ENCODE measurements around the gene C22orf39.

C22orf39 gene

DNA sequence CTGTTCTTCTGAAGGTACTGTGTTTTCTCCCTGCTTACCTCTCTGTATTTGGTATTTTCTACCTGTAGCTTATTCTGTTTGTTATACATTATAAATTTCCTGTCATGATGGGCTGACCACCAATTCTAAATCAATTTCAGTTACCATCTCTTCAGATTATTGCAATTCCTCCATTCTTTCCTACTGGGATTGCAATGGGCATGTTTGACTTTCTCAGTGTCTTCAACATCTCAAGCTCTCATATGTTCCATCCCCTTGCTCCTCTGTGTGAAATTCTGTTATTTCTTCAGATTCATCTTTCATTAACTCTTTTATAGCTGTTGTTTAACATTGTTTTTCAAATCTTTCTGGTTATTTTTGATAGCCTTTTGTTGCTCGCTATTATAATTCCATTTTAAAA lies 15.5 kb upstream of the C22orf39 start:
- H3K4me3 ChIP-seq (ENCODE audit: low read depth, low read length), result no peak overlapping the region
- no peak overlapping the region for H3K27ac ChIP-seq
- H3K27me3 ChIP-seq (ENCODE audit: insufficient read depth, low read depth, severe bottlenecking), result no peaks in the 10 kb centered on the region
- DNase-seq, result no peak
- TF ChIP-seq CTCF (IDR thresholded peaks at IDR 0.05; ENCODE audit: low read depth, low read length), result no peak
- H3K9me3 ChIP-seq (ENCODE audit: severe bottlenecking), result no peaks in the 10 kb centered on the region
- peaks cover 45% of the 10 kb centered on the region for H3K36me3 ChIP-seq

DNA sequence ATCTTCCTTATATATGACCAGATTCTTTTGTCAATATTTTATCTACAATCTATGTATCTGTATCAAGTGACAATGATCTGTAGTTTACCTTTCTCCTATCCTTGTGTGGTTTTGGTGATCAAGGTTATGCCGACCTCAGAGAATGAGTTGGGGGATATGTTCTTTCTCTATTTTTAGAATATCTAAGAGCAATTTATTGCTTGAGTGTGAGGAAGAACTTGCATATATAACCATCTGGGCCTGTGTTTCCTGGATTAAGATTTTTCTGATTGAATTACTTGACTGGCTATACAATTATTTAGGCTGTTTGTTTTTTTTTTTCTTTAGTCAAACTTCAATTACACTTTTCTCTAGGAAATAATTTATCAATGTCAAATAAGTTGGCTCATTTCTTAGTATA lies 14.0 kb upstream of the C22orf39 start:
- Histone ChIP-seq H3K36me3 (peaks cover 33% of the 10 kb centered on the region), H3K9me3 (ENCODE audit: severe bottlenecking) (no peaks in the 10 kb centered on the region), H3K4me3 (ENCODE audit: low read depth, low read length) (no peak overlapping the region), H3K27me3 (ENCODE audit: insufficient read depth, low read depth, severe bottlenecking) (no peaks in the 10 kb centered on the region), H3K27ac (no peak overlapping the region)
- no peak for TF ChIP-seq CTCF (IDR thresholded peaks at IDR 0.05; ENCODE audit: low read depth, low read length)
- DNase-seq, result no peak

GRCh38 chr22:19460036-19460435 lies 12.5 kb upstream of the C22orf39 start:
- H3K27ac ChIP-seq, result no peak overlapping the region
- H3K4me3 ChIP-seq (ENCODE audit: low read depth, low read length), result no peak overlapping the region
- H3K9me3 ChIP-seq (ENCODE audit: severe bottlenecking), result no peaks in the 10 kb centered on the region
- H3K27me3 ChIP-seq (ENCODE audit: insufficient read depth, low read depth, severe bottlenecking), result no peaks in the 10 kb centered on the region
- peaks cover 32% of the 10 kb centered on the region for H3K36me3 ChIP-seq
- TF ChIP-seq CTCF (IDR thresholded peaks at IDR 0.05; ENCODE audit: low read depth, low read length), result no peak
- no peak for DNase-seq

DNA sequence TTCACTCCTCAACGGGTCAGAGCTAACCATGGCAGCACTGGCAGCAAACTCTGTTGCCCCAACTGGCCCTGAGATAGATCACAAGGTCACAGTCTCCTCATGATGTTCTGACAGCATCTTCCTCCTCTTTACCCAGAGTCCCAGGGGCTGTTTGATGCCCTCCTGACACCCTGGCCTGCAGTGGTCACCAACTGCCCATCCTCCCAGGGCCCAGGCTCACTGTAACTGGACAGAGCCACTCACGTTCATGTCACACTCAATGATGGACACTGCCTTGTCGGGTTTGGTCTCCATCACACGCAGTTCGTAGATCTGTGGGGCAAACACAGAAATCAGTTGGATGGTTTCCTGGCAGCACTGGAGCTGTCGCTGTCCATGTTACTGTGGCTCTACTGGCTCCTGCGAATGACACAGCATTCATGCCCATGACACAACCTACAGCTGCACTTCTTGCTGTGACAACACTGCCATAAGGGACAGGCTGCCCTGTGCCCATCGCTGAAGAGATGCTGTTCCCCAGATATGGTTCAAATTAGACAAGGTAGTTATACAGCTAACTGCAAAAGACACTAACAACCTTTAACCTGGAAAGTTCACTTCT lies 10.4 kb upstream of the C22orf39 start:
- Histone ChIP-seq H3K36me3 (peaks cover 44% of the 10 kb centered on the region), H3K27me3 (ENCODE audit: insufficient read depth, low read depth, severe bottlenecking) (no peaks in the 10 kb centered on the region), H3K4me3 (ENCODE audit: low read depth, low read length) (no peak overlapping the region), H3K9me3 (ENCODE audit: severe bottlenecking) (no peaks in the 10 kb centered on the region), H3K27ac (no peak overlapping the region)
- no peak for TF ChIP-seq CTCF (IDR thresholded peaks at IDR 0.05; ENCODE audit: low read depth, low read length)
- no peak for DNase-seq

DNA sequence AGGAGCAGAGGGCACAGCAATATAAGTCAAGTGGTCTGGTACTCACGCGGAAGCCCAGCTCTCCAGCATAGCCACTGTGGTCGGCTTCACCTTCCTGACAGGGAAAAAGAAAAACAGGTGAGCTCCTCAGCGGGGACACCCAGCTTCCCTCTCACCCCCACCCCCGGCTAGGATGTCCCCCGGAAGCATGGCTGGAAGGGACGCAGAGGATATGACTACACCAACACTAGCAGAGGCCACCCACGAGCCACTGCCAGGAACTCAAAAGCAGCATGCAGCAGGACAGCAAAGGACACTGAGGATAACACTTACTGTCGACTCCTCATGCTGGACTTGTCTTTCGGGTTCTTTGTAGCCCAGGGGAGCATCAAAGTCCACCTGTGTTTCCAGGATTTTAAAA lies 9.0 kb upstream of the C22orf39 start:
- peaks cover 57% of the 10 kb centered on the region for H3K36me3 ChIP-seq
- no peak overlapping the region for H3K27ac ChIP-seq
- no peak overlapping the region for H3K4me3 ChIP-seq (ENCODE audit: low read depth, low read length)
- TF ChIP-seq CTCF (IDR thresholded peaks at IDR 0.05; ENCODE audit: low read depth, low read length), result no peak
- H3K9me3 ChIP-seq (ENCODE audit: severe bottlenecking), result no peaks in the 10 kb centered on the region
- DNase-seq, result no peak
- H3K27me3 ChIP-seq (ENCODE audit: insufficient read depth, low read depth, severe bottlenecking), result no peaks in the 10 kb centered on the region
